Peyer's patch (tissue), 4 donors: ENCODE results near the gene ASAP3.

Source experiments
- CTCF ChIP-seq, 6 experiments: fragments of 450-650 bp in 4 of 6; fragments of 200-600 bp in 2 of 6; sonication (generic) in 1 of 6; IDR thresholded peaks; one replicate each; pipeline ENCODE4 v1.5.1; 2017 to 2019; ENCODE audit warnings: antibody characterized with exemption in 6 of 6, mild to moderate bottlenecking in 3 of 6, moderate library complexity in 1 of 6
- POLR2A ChIP-seq, 2 donors: fragments of 450-650 bp; IDR thresholded peaks; one replicate each; pipeline ENCODE4 v1.5.1; 2017; ENCODE audit warnings: antibody characterized with exemption in 2 of 2, mild to moderate bottlenecking in 2 of 2, moderate library complexity in 2 of 2

GRCh38 chr1:23425193-23425494, 58.8 kb downstream of the ASAP3 start:
- TF ChIP-seq CTCF (IDR thresholded peaks at IDR 0.05) (no peak), POLR2A (IDR thresholded peaks at IDR 0.05) (no peak)
